Measurements from ENCODE around the gene CPT1B.

Gene CPT1B

DNA sequence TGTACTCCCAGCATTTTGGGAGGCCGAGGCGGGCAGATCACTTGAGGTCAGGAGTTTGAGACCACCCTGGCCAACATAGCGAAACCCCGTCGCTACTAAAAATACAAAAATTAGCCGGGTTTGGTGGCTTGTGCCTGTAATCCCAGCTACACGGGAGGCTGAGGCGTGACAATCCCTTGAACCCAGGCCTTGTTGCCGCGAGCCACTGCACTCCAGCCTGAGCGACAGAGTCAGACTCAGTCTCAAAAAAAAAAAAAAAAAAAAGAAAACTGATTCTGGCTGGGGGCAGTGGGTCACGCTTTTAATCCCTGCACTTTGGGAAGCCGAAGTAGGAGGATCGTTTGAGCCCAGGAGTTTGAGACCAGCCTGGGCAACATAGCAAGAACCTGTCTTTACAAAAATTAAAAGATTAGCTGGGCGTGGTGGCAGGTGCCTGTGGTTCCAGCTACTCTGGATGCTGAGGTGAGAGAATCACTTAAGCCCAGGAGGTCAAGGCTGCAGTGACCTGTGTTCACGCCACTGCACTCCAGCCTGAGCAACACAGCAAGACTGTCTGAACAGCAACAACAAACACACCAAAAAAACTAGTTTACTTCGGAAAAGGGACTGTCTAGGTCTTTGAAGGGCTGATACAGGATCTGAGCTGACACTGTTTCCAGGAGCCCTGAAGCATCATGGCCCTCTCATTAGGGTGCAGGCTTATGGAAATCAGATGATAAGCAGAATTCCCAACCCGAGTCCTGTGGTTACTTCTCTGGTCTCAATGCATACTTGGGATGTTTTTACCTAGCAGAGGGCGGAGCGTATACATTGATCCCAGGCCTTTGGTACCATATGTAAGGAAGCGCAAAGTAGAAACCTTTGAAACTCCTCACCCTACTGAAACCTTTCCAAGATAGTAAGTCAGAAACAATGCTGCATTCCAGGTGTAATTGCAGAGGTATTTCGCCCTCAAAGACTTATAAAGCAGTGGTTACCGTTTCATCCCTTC, 6.2 kb upstream of the CPT1B start:
- no peak for DNase-seq

DNA sequence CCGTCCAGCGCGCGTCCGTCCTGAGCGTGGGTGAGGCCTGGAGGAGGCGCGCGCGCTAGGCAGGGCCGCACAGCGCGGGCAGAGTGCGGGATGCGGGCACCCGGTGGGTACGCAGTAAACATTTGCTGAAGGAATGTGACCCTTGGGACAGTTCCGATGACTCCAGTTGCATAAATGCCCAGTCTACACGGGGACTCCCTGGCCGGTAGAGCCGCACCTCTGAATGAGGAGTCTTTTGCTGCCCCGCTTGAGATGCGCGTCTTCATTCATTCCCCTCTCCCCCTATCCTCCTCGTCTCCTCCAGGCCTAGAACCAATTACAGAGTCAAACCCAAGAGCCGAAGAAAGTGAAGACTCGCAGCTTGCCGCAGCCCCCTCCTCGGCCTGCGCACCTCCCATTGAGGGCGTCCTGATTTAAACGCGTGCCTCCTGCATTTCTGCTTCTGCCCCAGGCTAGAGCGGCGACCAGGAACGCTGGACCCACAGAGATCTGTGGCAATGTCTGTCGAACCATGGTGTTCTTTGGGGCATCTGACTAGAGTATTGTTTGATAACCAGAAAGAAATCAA, 5.2 kb upstream of the CPT1B start:
- no peak for DNase-seq

DNA sequence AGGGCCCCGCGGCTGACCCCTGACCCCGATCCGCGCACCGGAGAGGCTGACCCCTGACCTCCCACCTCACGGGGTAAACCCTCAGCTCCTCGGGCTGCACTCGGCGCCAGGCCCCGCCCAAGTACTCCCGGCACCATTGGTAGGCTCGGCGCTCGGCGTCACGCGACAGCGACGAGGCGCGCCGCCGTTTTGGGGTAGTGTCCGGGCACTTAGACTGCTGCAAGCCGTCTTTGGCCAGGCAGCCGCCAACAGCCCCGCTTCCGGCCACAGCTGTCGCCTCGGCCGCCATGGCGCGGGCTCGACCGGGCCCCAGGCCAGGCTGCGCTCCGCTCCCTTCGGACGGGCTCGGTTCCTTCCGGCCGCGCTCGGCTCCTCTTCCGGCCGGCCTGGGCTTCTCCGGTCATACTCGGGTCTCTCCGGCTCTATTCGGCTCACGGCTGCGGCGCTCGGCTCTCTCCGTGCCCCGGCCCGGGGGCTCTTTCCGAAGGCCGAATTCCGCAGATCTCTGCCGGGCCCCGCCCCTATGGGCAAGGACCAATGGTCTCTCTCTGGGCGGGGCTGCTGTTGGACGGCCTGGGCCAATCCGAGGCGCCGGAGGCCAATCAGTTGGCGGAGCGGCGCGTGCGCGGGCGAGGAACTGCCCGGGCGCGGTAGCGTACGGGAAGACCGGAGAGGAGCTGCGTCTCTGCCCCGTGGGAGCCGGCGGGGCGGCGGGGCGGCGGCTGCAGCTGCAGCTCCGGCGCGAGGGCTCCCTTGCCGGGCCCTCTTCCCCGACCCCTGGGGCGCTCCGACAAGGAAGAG, 4.5 kb upstream of the CPT1B start, which contains the start of gene CHKB:
Gene CHKB, minus strand, starts transcription at position 357 of the 801 bp plus-strand sequence. Its CDS starts 68 bp downstream, at position 289.
- peak; percentile 97 for DNase-seq

DNA sequence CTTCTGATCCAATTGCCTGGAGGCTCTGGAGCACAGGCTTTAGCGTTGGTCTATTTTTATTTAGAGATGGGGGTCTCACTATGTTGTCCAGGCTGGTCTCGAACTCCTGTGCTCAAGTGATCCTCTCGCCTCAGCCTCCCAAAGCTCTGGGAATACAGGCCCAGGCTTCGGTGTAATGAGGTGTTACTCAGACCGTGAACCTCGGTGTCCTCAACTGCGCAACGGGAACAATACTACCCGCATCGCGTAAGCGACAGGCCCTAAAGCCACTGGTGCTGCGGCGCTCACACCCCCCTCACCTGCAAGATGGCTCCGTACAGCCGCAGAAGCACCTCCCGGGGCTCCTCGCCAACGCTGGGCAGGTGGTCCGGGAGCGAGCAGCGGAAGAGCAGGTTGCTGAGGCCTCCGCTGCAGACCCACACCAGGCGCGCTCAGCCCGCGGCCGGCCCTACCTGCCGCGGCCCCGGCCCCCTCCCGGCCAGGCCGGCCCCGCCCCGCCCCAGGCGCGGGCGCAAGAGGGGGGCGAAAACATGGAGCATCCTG, 3.8 kb upstream of the CPT1B start:
- DNase-seq, result peak; percentile 74

DNA sequence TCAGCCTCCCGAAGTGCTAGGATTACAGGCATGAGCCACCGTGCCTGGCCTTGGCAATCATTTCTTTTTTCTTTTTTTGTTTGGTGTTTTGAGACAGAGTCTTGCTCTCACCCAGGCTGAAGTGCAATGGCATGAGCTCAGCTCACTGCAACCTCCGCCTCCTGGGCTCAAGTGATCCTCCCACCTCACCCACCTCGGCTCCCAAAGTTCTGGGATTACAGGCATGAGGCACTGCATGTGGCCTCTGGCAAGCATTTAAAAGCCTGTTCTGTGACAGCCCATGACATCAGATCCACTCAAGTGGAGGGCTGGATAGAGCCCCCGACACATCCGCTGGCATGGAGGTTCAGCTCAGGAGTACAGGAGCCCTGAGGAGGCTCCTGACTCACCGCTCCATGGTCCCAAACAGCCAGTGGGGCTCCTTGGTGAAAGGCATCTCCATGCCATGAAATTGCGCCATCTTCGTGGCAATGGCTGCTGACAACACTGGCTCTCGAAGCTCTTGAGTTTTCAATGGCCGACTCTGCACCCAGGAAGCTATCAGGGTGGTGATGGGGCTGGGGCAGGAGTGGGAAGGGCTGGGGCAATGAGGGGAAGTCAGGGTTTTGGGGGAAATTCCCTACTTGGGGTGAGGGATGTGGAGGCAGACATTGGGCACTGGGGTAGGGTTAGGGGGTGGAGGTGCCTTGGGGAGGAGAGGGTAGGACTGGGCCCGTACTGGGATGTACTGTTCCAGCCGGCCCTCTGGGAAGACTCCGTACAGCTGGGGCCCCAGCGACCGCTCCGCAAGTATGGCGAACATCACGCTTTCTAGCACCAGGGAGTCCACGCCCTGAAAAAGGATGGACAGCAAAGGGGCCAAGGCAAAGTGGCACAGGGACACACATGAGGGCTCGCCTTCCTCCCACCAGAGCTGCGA, 3.1 kb upstream of the CPT1B start:
- DNase-seq, result no peak

DNA sequence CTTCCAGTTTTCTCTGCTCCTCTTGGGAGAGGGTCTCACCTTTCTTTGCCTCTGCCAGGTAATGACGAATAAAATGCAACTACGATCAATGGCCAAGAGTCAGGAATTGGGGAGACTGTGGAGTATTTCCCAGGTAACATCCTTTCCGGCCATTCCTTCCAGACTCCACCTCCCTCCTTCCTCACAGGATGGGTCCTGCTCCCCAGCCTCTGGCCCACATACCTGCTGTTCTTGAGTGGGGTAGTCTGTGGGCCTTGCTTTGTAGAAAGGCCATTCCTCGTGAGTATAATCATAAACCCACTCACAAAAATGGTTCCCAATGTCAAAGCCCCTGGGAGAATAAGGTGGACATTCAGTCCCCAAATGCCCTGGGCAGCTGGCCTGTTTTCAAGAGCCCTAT, 1.5 kb upstream of the CPT1B start:
- no peak for DNase-seq

DNA sequence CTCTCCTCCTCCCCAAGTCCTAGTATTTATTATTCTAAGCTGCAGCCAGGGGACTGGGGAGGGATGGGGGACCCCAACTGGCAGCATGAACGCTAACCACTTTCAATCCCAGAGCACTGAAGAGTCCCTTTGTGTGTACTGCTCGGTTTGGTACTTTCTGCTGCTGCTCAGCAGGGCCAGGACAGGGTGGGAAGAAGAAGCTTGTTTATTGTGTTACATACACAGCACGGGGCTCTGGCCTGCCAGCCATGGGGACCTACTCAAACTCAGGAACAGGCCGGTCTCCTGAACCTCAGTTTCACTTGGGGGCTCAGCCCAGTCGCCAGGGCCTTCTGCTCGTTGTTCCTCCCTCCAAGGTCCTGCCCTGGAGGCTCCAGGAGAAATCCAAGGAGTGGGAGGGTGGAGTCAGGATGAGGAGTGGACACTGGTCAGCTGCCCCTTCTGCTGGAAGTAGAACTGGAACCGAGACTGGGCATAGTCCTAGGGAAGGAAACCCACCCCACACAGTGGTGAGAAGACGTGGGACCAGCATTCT, 616 bp upstream of the CPT1B start:
- DNase-seq, result no peak

DNA sequence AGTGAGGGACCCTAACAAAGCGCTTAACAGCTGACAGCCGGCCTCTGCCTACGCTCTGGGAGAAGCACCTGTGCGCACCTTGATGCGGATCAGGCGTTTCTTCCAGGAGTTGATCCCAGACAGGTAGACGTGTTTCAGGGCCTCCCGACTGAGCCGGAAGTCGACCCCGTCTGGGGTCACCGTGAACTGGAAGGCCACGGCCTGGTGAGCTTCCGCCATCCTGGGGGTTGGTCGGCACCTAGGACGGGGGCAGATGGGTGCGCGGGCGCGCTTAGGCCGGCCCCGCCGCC, 585 bp downstream of the CPT1B start:
- no peak for DNase-seq

DNA sequence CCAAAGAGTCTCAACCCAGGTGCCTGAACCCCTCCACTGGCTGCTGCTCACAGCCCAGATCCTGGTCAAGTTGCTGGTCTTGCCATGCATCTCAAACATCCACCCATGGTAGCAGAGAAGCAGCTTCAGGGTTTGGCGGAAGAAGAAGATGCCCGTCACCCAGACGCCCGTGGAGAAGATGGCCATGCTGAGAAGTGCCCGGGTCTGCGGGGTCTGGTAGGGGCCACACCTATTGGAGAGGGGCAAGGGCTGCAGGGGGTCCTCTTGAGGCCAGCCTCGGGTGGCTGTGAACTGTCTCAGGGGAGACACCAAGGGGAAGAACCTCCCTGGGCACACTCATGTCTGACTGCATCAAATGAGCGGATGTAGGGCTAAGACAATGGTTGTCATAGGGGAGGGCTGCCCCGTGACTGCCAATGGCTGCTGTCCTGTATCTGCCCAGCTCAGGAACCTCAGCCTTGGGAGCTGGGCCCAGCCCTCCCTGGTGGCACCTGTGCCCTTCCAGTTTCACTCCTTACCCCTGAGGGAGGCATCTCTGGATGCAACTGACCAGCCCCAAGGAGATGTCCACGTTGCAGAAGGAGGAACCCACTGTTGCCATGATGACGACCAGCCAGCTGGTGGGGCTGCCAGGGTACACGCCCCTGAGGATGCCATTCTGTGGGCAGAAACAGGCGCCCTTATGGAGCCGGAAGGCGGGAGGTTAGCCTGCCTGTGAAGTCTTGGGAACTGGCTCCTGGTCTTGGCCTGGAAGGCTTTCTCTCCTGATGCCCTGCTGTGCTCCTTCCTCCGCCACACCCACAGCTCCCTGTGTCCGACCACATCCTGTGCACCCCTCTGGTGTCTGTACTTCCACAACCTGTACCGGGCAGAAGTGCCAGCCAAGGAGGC, 1.2 kb downstream of the CPT1B start:
- DNase-seq, result no peak

DNA sequence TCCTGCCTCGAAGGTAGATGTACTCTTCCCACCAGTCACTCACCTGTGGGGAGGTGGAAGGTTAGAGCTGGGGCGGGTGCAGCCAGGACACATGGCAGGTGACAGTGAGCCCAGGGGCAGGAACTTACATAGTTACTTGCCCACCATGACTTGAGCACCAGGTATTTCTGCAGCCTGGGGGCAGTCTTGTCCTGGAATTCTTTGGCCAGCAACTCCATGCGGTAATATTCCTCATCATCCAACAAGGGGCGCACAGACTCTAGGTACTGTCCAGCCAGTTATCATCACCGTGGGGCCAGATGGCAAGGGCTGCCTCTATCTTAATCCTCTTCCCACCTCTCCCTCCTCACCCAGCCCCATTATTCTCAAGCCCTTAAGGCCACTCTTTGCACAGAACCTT, 2.2 kb downstream of the CPT1B start:
- peak; percentile 20 for DNase-seq

DNA sequence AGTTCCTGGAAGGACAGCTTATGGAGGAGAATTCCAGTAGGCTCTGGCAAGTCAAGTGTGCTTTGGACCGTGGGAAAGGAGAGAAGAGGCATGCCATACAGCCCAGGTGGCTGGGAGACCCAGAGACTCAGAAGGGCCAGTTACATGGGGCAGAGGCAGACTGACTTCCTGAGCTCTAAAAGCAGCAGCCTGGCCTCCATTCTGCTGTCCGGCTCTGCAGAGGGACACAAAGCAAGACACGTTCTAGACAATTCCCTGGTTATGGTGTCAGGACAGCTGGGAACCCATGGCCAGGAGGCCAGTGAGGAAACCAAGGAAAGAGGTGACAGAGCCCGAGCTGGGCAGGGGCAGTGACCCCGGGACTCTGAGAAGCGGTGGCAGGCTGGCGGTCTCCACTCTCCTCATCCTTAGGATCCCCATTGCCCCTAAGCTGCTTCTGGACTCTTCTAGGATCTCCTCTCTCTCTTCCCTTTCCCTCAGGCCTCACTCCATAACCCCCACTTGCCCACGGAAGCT, 2.7 kb downstream of the CPT1B start:
- DNase-seq, result no peak

DNA sequence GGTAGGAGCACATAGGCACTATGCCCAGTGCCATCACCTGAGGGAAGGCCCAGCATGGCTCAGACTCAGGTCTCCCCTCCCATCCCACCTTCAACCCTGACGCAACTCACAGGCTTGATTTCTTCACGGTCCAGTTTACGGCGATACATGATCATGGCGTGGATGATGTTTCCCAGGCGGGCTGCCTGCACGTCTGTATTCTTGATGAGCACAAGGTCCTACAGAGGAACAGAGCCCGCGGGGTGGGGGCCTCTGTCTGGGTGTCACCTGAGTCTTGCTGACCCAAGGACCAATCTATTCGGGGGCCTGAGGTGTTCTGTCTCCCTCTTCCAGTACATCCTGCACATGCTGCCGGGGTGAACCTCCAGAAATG, 3.9 kb downstream of the CPT1B start:
- DNase-seq, result no peak

DNA sequence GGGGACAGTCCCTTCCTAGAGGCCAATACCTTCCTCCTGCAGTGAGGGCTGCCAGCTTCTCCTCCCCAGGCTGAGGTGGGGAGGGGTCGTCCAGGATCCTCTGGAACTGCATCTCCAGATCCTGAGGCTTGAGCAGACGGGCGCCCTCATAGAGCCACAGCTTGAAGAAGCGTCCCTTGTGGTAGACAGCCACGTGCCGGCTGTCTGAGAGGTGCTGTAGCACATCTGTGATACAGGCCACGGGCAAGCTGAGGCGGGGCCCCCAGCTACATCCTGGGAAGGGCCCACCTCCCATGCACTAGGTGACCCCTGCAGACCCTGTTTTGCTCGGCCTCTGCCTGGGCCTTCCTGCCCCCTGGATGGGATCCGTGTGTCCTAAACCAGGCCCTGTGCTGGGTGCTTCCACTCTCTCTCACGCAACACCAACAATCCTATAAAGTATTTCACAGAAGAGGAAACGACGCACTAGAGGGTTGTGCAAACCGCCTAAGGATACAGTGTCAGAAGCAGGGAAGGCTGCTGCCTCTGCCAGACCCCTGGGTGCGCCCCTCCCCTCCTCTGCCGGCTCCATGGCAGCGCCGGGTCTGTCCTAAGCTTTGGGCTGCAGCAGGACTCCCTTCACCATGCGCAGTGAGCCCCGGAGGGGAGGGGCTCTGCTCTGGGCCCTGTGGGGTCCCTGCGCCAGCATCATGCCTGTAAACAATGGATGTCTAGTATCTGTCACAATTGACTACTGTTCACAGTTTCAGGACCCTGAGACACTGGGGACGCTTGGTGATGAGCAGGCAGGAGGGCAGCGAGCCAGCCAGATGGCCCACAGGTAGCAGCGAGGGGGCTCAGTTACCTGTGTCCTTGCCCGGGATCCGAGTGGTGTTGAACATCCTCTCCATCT, 4.5 kb downstream of the CPT1B start:
- DNase-seq, result no peak

DNA sequence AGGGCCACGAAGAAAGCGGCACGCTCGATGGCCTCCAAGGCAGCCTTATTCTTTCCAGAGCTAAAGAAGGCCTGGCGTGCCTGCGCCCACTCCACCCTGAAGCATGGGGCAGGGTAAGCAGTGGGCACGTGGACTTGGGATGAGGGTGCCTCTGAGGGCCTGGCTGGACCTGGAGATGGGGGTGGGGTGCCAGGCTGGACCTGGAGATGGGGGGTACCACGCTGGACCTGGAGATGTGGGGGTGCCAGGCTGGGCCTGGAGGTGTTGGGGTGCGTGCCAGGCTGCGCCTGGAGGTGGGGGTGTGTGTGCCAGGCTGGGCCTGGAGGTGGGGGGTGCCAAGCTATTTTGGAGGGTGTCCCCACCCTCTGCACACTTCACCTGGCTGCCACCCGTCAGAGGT, 5.3 kb downstream of the CPT1B start:
- no peak for DNase-seq

DNA sequence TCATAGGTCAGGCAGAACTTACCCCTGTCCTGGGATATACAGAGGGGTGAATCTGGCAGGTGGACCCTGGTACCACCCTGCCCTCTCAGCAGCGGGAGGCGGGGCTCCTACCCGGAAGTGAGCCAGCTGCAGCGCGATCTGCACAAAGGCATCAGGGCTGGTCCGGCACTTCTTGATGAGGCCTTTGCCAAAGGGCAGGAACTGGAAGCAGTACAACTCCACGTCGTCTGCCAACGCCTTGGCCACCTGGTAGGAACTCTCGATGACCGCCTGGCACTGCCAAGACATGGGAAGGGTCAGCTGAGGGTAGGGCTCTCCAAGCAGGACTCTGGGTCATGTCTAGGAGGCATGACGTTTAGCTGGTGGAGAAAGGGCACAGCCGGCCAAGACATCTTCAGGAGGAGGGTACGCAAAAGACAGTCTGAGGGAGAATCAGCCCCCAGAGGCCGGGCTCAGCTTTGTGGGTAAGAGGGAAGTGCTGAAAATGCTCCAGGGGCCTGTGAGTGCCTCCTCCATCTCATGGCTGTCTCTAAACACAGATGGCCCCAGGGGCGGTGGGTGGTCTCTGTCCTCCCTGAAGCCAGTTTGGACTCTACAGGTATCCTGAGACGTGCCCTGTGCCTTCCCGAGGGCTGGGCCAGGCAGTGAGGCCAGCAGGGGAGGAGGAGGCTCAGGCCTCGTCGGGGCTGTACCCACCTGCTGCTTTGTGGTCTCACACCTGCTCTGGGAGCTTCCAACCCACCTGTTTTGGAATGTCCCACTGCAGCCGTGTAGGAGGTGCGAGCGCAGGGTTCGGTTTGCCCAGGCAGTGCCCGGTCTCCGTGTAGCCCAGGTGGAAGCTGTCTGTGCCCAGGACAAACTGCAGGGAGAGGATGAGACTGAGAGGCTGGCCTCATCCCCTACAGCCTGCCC, 6.7 kb downstream of the CPT1B start:
- DNase-seq, result no peak

DNA sequence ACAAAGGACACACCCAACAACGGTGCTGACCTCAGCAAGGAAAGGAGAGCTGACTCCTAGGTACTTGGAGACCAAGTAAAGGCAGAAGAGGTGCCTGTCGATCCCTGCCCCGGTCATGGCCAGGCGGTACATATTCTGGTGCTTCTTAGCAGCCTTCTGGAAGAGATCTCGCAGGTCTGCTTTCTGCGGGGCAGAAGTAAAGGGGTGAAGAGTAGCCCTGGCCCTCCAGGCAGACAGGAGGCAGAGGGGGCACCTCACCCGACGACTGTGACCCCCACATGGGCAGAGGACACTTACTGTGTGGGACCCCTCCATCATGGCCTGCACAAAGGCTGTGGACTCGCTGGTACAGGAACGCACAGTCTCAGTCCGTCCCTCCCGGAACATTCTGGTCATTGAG, 7.4 kb downstream of the CPT1B start:
- no peak for DNase-seq

DNA sequence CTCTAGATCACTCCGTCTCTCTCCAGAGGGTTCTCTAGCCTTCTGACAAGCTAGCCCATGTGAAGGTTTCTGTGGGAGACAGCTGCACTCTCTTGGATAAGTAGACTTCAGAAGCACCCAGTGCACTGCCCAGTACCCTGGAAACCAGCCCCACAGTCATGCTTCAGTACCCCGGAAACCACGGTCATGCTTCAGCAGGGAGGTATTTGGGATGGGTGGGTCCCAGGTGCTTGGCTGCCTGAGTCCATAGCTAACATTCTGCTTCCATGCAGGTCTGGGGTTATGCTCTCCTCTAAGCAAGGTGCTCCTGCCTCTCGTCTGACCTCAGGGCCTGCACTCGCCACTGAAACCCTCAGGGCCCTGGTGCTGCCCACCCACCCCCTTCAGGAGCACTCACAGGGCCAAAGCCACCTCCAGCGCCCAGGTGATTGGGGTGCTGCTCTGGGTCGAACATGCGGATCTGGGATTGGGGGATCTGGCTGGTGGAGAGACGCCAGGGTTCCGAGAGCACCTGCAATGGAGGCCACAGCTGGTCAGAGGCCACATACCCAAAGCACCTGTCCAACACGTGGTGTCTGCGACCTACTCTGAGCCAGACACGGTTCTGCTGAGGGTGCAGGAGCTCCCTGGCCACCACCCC, 8.2 kb downstream of the CPT1B start:
- no peak for DNase-seq

DNA sequence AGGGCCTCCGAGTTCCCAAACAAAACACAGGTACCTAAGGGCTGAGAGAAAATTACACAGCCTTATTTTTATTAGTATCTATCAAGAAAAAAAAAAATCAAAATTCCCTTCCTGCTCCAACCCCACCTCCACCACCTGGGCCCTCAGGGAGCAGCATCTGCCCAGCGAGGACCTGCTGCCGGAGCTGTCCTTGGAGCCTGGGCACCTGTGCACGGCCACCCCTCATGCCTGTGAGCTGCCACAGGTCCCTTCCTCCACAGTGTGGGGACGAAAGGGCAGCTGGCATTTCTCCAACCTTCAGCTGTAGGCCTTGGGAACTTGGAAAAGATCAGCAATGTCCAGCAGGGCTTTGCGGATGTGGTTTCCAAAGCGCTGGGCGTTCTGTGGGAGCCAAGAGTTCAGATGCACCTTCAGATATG, 9.2 kb downstream of the CPT1B start:
- DNase-seq, result no peak
